MM.1S (cell line): ENCODE measurements around the gene PHF23.
A peak's percentile ranks its signal among the peaks of the same experiment; 100 is the strongest.

Experiments
- DNase-seq: peaks from one replicate; pipeline ENCODE4 v3.0.0-alpha.2; 2015
- H2AFZ ChIP-seq: fragments of 300-600 bp; sonication (generic); 2 replicates; pipeline ENCODE4 v1.6.0; 2016; ENCODE audit warnings: antibody characterized with exemption, low read length
- H3F3A ChIP-seq: fragments of 300-600 bp; sonication (generic); 2 replicates; pipeline ENCODE4 v1.6.1; 2016; ENCODE audit warnings: mild to moderate bottlenecking, antibody characterized with exemption, low read length, moderate library complexity, mixed read lengths; ENCODE audit not compliant: insufficient read depth
- H3K27ac ChIP-seq: fragments of 300-600 bp; sonication (generic); 2 replicates; pipeline ENCODE4 v1.5.1; 2016; ENCODE audit warnings: mild to moderate bottlenecking, low read length
- H3K27me3 ChIP-seq: fragments of 300-600 bp; sonication (generic); replicated peaks from 2 replicates; pipeline ENCODE4 v1.6.0; 2016; ENCODE audit warnings: low read length; ENCODE audit not compliant: insufficient read depth
- H3K36me3 ChIP-seq: fragments of 300-600 bp; sonication (generic); replicated peaks from 2 replicates; pipeline ENCODE4 v1.6.1; 2016; ENCODE audit warnings: mild to moderate bottlenecking, low read length, mixed read lengths; ENCODE audit not compliant: insufficient read depth
- H3K4me1 ChIP-seq: fragments of 300-600 bp; sonication (generic); 2 replicates; pipeline ENCODE4 v1.6.1; 2016; ENCODE audit warnings: low read length, mixed read lengths
- H3K4me2 ChIP-seq: fragments of 300-600 bp; sonication (generic); 2 replicates; pipeline ENCODE4 v1.6.0; 2016; ENCODE audit warnings: low read depth, low read length
- H3K4me3 ChIP-seq: fragments of 300-600 bp; sonication (generic); 2 replicates; pipeline ENCODE4 v1.5.1; 2016; ENCODE audit warnings: low read length, mixed read lengths
- H3K79me2 ChIP-seq: fragments of 300-600 bp; sonication (generic); 2 replicates; pipeline ENCODE4 v1.6.1; 2016; ENCODE audit warnings: mixed run types, low read length, mixed read lengths
- H3K9ac ChIP-seq: fragments of 300-600 bp; sonication (generic); 2 replicates; pipeline ENCODE4 v1.6.1; 2016; ENCODE audit warnings: low read length, mixed read lengths
- H3K9me2 ChIP-seq: fragments of 300-600 bp; sonication (generic); replicated peaks from 2 replicates; pipeline ENCODE4 v1.6.1; 2016; ENCODE audit warnings: mild to moderate bottlenecking, low read length, mixed read lengths; ENCODE audit not compliant: insufficient read depth
- H3K9me3 ChIP-seq: fragments of 300-600 bp; sonication (generic); replicated peaks from 2 replicates; pipeline ENCODE4 v1.6.1; 2016; ENCODE audit warnings: mild to moderate bottlenecking, low read length, mixed read lengths; ENCODE audit not compliant: insufficient read depth
- H4K20me1 ChIP-seq: fragments of 300-600 bp; sonication (generic); 2 replicates; pipeline ENCODE4 v1.6.1; 2016; ENCODE audit warnings: mild to moderate bottlenecking, low read length, moderate library complexity, mixed read lengths; ENCODE audit not compliant: insufficient read depth
- EZH2 ChIP-seq: fragments of 300-600 bp; sonication (generic); optimal IDR thresholded peaks from 2 replicates; pipeline ENCODE3; 2017; ENCODE audit warnings: low read depth, mild to moderate bottlenecking, antibody characterized with exemption, low read length, mixed read lengths
- EZH2phosphoT487 ChIP-seq: fragments of 300-600 bp; sonication (generic); IDR thresholded peaks from 2 replicates; pipeline ENCODE4 v1.6.1; 2018; ENCODE audit warnings: antibody characterized with exemption, low read length
- TF ChIP-seq, protein P1 (sequence below): fragments of 300-600 bp; sonication (generic); IDR thresholded peaks from 2 replicates; pipeline ENCODE4 v1.5.1; 2016; ENCODE audit warnings: antibody characterized with exemption, low read length, mixed read lengths

The PHF23 gene

DNA sequence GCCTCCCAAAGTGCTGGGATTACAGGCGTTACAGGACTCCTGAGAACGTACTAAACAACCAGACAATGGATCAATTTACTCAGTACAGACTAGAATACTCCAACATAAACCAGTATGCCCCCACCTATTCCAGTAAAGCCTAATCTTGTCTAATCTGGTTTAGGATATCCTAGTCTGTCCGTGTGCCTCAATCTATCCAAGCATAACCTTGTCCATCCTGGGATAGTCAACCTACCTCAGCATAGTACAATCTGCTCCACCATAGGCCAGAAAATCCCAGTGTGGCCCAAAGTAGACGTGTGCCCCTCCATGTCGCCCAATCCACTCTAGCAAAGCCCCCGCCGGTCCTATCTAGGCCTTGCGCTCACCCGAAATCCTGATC, 5.6 kb downstream of the PHF23 start:
- H3K79me2 ChIP-seq = peaks cover 80% of the 10 kb centered on the region
- H3K36me3 ChIP-seq = no peaks in the 10 kb centered on the region; the same call in 1 of the 2 replicates
- no peaks in the 10 kb centered on the region for H3K9me3 ChIP-seq
- H2AFZ ChIP-seq = peak overlapping the region; percentile 86
- no peaks in the 10 kb centered on the region for H3K27me3 ChIP-seq
- no peaks in the 10 kb centered on the region for H3K9me2 ChIP-seq
- DNase-seq = no peak
- peaks cover 19% of the 10 kb centered on the region for H3K4me1 ChIP-seq
- peak overlapping the region; percentile 99 for H3K4me3 ChIP-seq
- peak overlapping the region; percentile 46; the same call in 1 of the 2 replicates for H3K27ac ChIP-seq
- TF ChIP-seq, protein P1, sequence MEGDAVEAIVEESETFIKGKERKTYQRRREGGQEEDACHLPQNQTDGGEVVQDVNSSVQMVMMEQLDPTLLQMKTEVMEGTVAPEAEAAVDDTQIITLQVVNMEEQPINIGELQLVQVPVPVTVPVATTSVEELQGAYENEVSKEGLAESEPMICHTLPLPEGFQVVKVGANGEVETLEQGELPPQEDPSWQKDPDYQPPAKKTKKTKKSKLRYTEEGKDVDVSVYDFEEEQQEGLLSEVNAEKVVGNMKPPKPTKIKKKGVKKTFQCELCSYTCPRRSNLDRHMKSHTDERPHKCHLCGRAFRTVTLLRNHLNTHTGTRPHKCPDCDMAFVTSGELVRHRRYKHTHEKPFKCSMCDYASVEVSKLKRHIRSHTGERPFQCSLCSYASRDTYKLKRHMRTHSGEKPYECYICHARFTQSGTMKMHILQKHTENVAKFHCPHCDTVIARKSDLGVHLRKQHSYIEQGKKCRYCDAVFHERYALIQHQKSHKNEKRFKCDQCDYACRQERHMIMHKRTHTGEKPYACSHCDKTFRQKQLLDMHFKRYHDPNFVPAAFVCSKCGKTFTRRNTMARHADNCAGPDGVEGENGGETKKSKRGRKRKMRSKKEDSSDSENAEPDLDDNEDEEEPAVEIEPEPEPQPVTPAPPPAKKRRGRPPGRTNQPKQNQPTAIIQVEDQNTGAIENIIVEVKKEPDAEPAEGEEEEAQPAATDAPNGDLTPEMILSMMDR = no peak
- TF ChIP-seq EZH2phosphoT487 = no peak
- TF ChIP-seq EZH2 = no peak
- peak overlapping the region; percentile 79 for H3K9ac ChIP-seq
- peak overlapping the region; percentile 97 for H3K4me2 ChIP-seq
- peaks cover 25% of the 10 kb centered on the region for H3F3A ChIP-seq
- H4K20me1 ChIP-seq = no peaks in the 10 kb centered on the region

DNA sequence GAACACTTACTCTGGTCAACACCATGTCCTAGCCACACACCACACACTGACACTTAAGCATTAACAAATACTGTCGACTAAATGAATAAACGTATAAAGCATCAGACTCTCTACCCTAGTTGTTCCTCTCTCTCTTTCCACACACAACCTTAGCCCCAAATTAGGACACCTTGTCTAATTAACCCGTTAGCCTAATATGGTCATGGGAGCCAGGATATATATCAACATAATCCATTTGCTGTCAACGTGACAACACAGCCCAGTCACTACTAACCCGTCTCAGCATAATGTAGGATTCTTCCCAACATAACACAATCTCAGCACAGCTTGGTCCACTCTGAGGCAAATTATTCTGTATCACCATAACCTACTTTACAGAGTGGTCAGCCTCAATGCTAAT, 7.1 kb downstream of the PHF23 start:
- Histone ChIP-seq H3K9ac (no peak overlapping the region), H3K4me1 (peaks cover 15% of the 10 kb centered on the region), H3K4me3 (no peak overlapping the region), H3K79me2 (peaks cover 71% of the 10 kb centered on the region), H3K27ac (no peak overlapping the region), H3K9me2 (no peaks in the 10 kb centered on the region), H3K4me2 (no peak overlapping the region), H3F3A (peaks cover 17% of the 10 kb centered on the region), H3K36me3 (no peaks in the 10 kb centered on the region; the same call in 1 of the 2 replicates), H3K27me3 (no peaks in the 10 kb centered on the region), H2AFZ (no peak overlapping the region), H4K20me1 (no peaks in the 10 kb centered on the region), H3K9me3 (no peaks in the 10 kb centered on the region)
- no peak for DNase-seq
- TF ChIP-seq, protein P1 = no peak
- TF ChIP-seq EZH2phosphoT487 = no peak
- no peak for TF ChIP-seq EZH2

GRCh38 chr17:7229504-7229903, 9.8 kb downstream of the PHF23 start:
- no peaks in the 10 kb centered on the region for H4K20me1 ChIP-seq
- H3K9me2 ChIP-seq = no peaks in the 10 kb centered on the region
- DNase-seq = no peak
- H3K79me2 ChIP-seq = peaks cover 45% of the 10 kb centered on the region
- no peak overlapping the region for H3K27ac ChIP-seq
- H3K36me3 ChIP-seq = no peaks in the 10 kb centered on the region
- H3F3A ChIP-seq = 0 out of 2 replicates have a peak, but pooled peaks cover under 1% of the 10 kb centered on the region
- no peaks in the 10 kb centered on the region for H3K9me3 ChIP-seq
- TF ChIP-seq EZH2 (no peak), EZH2phosphoT487 (no peak)
- TF ChIP-seq, protein P1 = no peak
- no peaks in the 10 kb centered on the region for H3K27me3 ChIP-seq
- peaks cover 4% of the 10 kb centered on the region; the same call in 1 of the 2 replicates for H3K4me1 ChIP-seq
- no peak overlapping the region for H3K4me2 ChIP-seq
- H3K9ac ChIP-seq = no peak overlapping the region
- H3K4me3 ChIP-seq = no peak overlapping the region
- H2AFZ ChIP-seq = no peak overlapping the region
